ENCODE data around the gene ADAM10. TPM values are rescaled to one million over a fixed set of nuclear protein-coding genes. Genes with fewer than 3 reads are reported as not detected.

ADAM10 gene
- total and polyA plus RNA-seq, 2 donors (not counting 1 experiment from before 2014, with no cell fraction given) = 18.8 to 138 TPM

DNA sequence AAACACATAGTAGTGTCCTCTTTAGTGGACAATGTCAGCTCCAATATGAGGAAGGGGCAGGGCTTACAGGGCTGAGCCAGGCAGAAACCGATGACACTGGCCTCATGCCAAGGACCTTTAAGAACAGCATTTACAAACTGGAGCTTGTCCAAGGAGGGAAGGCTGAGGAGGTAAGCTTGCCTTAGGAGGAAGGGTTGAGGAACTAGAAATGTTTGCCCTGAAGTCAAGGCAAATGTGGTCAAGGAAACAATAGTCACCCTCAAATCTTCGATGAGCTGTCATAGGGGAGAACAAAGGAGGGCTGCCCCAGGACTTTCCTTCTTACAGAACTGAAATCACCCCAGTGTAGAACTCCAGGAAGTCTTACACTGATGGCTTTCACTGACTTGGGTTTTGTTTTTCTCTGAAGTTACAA, 181.3 kb downstream of the ADAM10 start:
- Histone ChIP-seq H4K20me1 (ENCODE audit: control insufficient read depth, insufficient read depth, low read length, poor library complexity, severe bottlenecking) (no peaks in the 10 kb centered on the region), H3K4me2 (replicated peaks; ENCODE audit: low read depth, low read length, poor library complexity, severe bottlenecking) (no peak overlapping the region), H3K9ac (ENCODE audit: low read length) (no peak overlapping the region), H2AFZ (ENCODE audit: insufficient read depth, low read depth, low read length, poor library complexity, severe bottlenecking) (peak overlapping the region; percentile 27), H3K4me1 (ENCODE audit: control insufficient read depth in 2 of 2, insufficient read depth in 2 of 2, low read length in 2 of 2) (no peaks in the 10 kb centered on the region), H3K79me2 (ENCODE audit: control insufficient read depth, insufficient read depth, low read length) (no peaks in the 10 kb centered on the region), H3K36me3 (replicated peaks in 1 of 2; ENCODE audit: control extremely low read depth in 1 of 2, control insufficient read depth in 1 of 2, extremely low read depth in 1 of 2, insufficient read depth in 2 of 2, low read length in 1 of 2) (no peaks in the 10 kb centered on the region), H3K27me3 (replicated peaks in 1 of 4; ENCODE audit: control extremely low read depth in 1 of 4, control insufficient read depth in 3 of 4, insufficient read depth in 4 of 4, low read length in 3 of 4) (no peaks in the 10 kb centered on the region), H3K27ac (ENCODE audit: low read length in 2 of 2) (no peak overlapping the region), H3K9me3 (ENCODE audit: control extremely low read depth in 1 of 3, control insufficient read depth in 2 of 3, insufficient read depth in 1 of 3, low read length in 2 of 3) (peaks cover 0 to 2% (median 0%) of the 10 kb centered on the region in 3 donors), H3K4me3 (ENCODE audit: control extremely low read depth in 1 of 5, extremely low read depth in 1 of 5, insufficient read depth in 1 of 5, low read depth in 2 of 5, low read length in 4 of 5) (no peak overlapping the region)
- Mint-ChIP-seq H3K9me3 (ENCODE audit: insufficient read depth) (peaks cover 12% of the 10 kb centered on the region), H3K4me3 (no peak overlapping the region), H3K4me1 (no peaks in the 10 kb centered on the region), H3K27ac (no peak overlapping the region), H3K27me3 (peaks cover 15% of the 10 kb centered on the region)
- intact Hi-C loops (cut with micrococcal nuclease) = no loop called here
- WGBS (ENCODE audit: insufficient coverage) = 7% methylated on average over 2 of the region's 2 CpGs
- POLR2A ChIA-PET = no interaction called here
- DNase-seq (no peak), ATAC-seq (ENCODE audit: low read depth) (no peak)
- CTCF ChIA-PET = interaction anchor here (1.2 kb wide), 1 partner anchor 10 kb away, joined by 4 read pairs; no protein-coding TSS in a partner anchor
- TF ChIP-seq EZH2 (IDR thresholded peaks at IDR 0.05; ENCODE audit: borderline replicate concordance, insufficient read depth, low read depth, low read length, poor library complexity, severe bottlenecking) = no peak
- TF ChIP-seq, protein P1, sequence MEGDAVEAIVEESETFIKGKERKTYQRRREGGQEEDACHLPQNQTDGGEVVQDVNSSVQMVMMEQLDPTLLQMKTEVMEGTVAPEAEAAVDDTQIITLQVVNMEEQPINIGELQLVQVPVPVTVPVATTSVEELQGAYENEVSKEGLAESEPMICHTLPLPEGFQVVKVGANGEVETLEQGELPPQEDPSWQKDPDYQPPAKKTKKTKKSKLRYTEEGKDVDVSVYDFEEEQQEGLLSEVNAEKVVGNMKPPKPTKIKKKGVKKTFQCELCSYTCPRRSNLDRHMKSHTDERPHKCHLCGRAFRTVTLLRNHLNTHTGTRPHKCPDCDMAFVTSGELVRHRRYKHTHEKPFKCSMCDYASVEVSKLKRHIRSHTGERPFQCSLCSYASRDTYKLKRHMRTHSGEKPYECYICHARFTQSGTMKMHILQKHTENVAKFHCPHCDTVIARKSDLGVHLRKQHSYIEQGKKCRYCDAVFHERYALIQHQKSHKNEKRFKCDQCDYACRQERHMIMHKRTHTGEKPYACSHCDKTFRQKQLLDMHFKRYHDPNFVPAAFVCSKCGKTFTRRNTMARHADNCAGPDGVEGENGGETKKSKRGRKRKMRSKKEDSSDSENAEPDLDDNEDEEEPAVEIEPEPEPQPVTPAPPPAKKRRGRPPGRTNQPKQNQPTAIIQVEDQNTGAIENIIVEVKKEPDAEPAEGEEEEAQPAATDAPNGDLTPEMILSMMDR (IDR thresholded peaks at IDR 0.05) = no peak

DNA sequence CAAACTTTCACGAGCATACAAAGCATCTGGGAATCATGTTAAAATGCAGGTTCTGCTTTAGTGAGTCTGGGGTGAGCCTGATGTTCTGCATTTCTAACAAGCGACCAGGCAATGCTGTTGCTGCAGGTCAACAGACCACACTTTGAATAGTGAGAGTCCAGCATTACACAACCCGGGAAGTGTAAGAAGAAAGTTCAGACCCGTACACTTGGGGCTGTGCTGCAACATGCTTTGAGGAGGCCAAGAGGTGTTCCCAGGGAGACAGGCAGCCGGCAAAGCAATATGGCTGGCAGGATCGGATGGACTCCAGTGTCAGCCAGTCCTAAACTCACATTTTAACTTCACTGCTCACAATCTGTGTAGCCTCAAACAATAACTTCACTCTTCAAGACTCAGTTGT, 183.5 kb downstream of the ADAM10 start:
- no peaks in the 10 kb centered on the region for H3K4me1 ChIP-seq (ENCODE audit: control insufficient read depth in 2 of 2, insufficient read depth in 2 of 2, low read length in 2 of 2)
- no peak overlapping the region for H3K4me3 ChIP-seq (ENCODE audit: control extremely low read depth in 1 of 5, extremely low read depth in 1 of 5, insufficient read depth in 1 of 5, low read depth in 2 of 5, low read length in 4 of 5)
- 93% methylated on average over 6 of the region's 6 CpGs for WGBS (ENCODE audit: insufficient coverage)
- no peaks in the 10 kb centered on the region for H3K36me3 ChIP-seq (replicated peaks in 1 of 2; ENCODE audit: control extremely low read depth in 1 of 2, control insufficient read depth in 1 of 2, extremely low read depth in 1 of 2, insufficient read depth in 2 of 2, low read length in 1 of 2)
- ATAC-seq (ENCODE audit: low read depth) (no peak), DNase-seq (no peak)
- no peak for TF ChIP-seq EZH2 (IDR thresholded peaks at IDR 0.05; ENCODE audit: borderline replicate concordance, insufficient read depth, low read depth, low read length, poor library complexity, severe bottlenecking)
- TF ChIP-seq, protein P1 (IDR thresholded peaks at IDR 0.05) = no peak
- no peaks in the 10 kb centered on the region for H3K79me2 ChIP-seq (ENCODE audit: control insufficient read depth, insufficient read depth, low read length)
- peaks cover 15% of the 10 kb centered on the region for H3K27me3 Mint-ChIP-seq
- intact Hi-C loops (cut with micrococcal nuclease) = no loop called here
- CTCF ChIA-PET = no interaction called here
- no peak overlapping the region for H3K4me2 ChIP-seq (replicated peaks; ENCODE audit: low read depth, low read length, poor library complexity, severe bottlenecking)
- H3K9me3 ChIP-seq (ENCODE audit: control extremely low read depth in 1 of 3, control insufficient read depth in 2 of 3, insufficient read depth in 1 of 3, low read length in 2 of 3) = peaks cover 0 to 2% (median 0%) of the 10 kb centered on the region in 3 donors
- H3K9me3 Mint-ChIP-seq (ENCODE audit: insufficient read depth) = peaks cover 12% of the 10 kb centered on the region
- no peaks in the 10 kb centered on the region for H3K4me1 Mint-ChIP-seq
- no peak overlapping the region for H2AFZ ChIP-seq (ENCODE audit: insufficient read depth, low read depth, low read length, poor library complexity, severe bottlenecking)
- H4K20me1 ChIP-seq (ENCODE audit: control insufficient read depth, insufficient read depth, low read length, poor library complexity, severe bottlenecking) = no peaks in the 10 kb centered on the region
- POLR2A ChIA-PET = no interaction called here
- no peak overlapping the region for H3K4me3 Mint-ChIP-seq
- H3K27ac Mint-ChIP-seq = no peak overlapping the region
- no peak overlapping the region for H3K27ac ChIP-seq (ENCODE audit: low read length in 2 of 2)
- H3K27me3 ChIP-seq (replicated peaks in 1 of 4; ENCODE audit: control extremely low read depth in 1 of 4, control insufficient read depth in 3 of 4, insufficient read depth in 4 of 4, low read length in 3 of 4) = no peaks in the 10 kb centered on the region
- H3K9ac ChIP-seq (ENCODE audit: low read length) = no peak overlapping the region
